Measurements from ENCODE around the gene TAT.
"Not testable (repeated sequence)": the region's sequence is repeated elsewhere in the genome, so short reads cannot be mapped to it uniquely, and the experiment has no call there.

TAT gene

GRCh38 chr16:71593048-71593999 is 16.4 kb upstream of the TAT start:
- TF ChIP-seq, protein P1, sequence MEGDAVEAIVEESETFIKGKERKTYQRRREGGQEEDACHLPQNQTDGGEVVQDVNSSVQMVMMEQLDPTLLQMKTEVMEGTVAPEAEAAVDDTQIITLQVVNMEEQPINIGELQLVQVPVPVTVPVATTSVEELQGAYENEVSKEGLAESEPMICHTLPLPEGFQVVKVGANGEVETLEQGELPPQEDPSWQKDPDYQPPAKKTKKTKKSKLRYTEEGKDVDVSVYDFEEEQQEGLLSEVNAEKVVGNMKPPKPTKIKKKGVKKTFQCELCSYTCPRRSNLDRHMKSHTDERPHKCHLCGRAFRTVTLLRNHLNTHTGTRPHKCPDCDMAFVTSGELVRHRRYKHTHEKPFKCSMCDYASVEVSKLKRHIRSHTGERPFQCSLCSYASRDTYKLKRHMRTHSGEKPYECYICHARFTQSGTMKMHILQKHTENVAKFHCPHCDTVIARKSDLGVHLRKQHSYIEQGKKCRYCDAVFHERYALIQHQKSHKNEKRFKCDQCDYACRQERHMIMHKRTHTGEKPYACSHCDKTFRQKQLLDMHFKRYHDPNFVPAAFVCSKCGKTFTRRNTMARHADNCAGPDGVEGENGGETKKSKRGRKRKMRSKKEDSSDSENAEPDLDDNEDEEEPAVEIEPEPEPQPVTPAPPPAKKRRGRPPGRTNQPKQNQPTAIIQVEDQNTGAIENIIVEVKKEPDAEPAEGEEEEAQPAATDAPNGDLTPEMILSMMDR (IDR thresholded peaks at IDR 0.05; ENCODE audit: control extremely low read depth, extremely low read depth, low read depth, missing control alignments), result no peak
- CTCF ChIA-PET, result interaction anchor here (1.3 to 2.6 kb wide), 5 partner anchors 14 to 28 kb away, joined by 3 to 8 read pairs (median 5); no protein-coding TSS in a partner anchor
- no peak for DNase-seq (ENCODE audit: extremely low spot score)
- POLR2A ChIA-PET, result no interaction called here

DNA sequence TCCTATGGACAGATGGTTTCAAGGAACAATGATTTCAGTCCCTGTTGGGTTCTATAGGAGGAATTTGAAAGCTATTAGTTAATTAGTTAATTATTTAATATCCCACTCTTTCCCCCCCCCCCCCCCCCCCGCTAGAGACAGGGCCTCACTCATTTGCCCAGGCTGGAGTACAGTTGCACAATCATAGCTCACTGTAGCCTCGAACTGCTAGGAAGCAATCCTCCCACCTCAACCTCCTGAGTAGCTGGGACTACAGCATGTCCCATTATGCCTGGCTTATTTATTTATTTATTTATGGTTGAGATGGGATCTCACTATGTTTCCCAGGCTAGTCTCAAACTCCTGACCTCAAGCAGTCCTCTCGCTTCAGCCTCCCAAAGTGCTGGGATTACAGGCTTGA is 15.0 kb upstream of the TAT start:
- no peak for DNase-seq (ENCODE audit: extremely low spot score)
- ChIA-PET POLR2A (no interaction called here), CTCF (interaction anchor here (1.3 to 2.6 kb wide), 5 partner anchors 13 to 27 kb away, joined by 3 to 8 read pairs (median 5); no protein-coding TSS in a partner anchor)
- TF ChIP-seq, protein P1 (IDR thresholded peaks at IDR 0.05; ENCODE audit: control extremely low read depth, extremely low read depth, low read depth, missing control alignments), result no peak

- no peak for DNase-seq (ENCODE audit: extremely low spot score)
- ChIA-PET CTCF (interaction anchor here (1.2 to 1.6 kb wide), 2 partner anchors 9 to 20 kb away, joined by 5 to 8 read pairs; no protein-coding TSS in a partner anchor), POLR2A (no interaction called here)
- TF ChIP-seq, protein P1 (IDR thresholded peaks at IDR 0.05; ENCODE audit: control extremely low read depth, extremely low read depth, low read depth, missing control alignments), result no peak
Observed at GRCh38 chr16:71590584-71590983, 13.7 kb upstream of the TAT start.

- CTCF ChIA-PET, result interaction anchor here (1.2 to 1.6 kb wide), 2 partner anchors 10 to 21 kb away, joined by 5 to 8 read pairs; no protein-coding TSS in a partner anchor
- POLR2A ChIA-PET; DNase-seq (ENCODE audit: extremely low spot score): not testable (repeated sequence)
Observed at GRCh38 chr16:71590071-71590470, 13.2 kb upstream of the TAT start.

DNA sequence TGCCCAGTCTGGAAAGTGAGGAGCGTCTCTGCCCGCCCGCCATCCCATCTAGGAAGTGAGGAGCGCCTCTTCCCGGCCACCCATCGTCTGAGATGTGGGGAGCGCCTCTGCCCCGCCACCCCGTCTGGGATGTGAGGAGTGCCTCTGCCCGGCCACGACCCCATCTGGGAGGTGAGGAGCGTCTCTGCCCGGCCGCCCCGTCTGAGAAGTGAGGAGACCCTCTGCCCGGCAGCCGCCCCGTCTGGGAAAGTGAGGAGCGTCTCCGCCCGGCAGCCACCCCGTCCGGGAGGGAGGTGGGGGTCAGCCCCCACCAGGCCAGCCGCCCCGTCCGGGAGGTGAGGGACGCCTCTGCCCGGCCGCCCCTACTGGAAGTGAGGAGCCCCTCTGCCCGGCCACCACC is 12.4 kb upstream of the TAT start:
- CTCF ChIA-PET; POLR2A ChIA-PET; DNase-seq (ENCODE audit: extremely low spot score): not testable (repeated sequence)

GRCh38 chr16:71585318-71585703 is 8.4 kb upstream of the TAT start:
- TF ChIP-seq, protein P1 (IDR thresholded peaks at IDR 0.05; ENCODE audit: control extremely low read depth, extremely low read depth, low read depth, missing control alignments), result no peak
- ChIA-PET POLR2A (no interaction called here), CTCF (interaction anchor here (1.5 to 2.9 kb wide), 3 partner anchors 15 to 43 kb away, joined by 4 to 16 read pairs (median 7); no protein-coding TSS in a partner anchor)
- DNase-seq (ENCODE audit: extremely low spot score), result no peak

GRCh38 chr16:71584543-71585317 is 7.8 kb upstream of the TAT start:
- no peak for DNase-seq (ENCODE audit: extremely low spot score)
- TF ChIP-seq, protein P1 (IDR thresholded peaks at IDR 0.05; ENCODE audit: control extremely low read depth, extremely low read depth, low read depth, missing control alignments), result no peak
- ChIA-PET CTCF (interaction anchor here (1.0 to 2.9 kb wide), 5 partner anchors 20 to 42 kb away, joined by 3 to 16 read pairs (median 4); no protein-coding TSS in a partner anchor), POLR2A (no interaction called here)

DNA sequence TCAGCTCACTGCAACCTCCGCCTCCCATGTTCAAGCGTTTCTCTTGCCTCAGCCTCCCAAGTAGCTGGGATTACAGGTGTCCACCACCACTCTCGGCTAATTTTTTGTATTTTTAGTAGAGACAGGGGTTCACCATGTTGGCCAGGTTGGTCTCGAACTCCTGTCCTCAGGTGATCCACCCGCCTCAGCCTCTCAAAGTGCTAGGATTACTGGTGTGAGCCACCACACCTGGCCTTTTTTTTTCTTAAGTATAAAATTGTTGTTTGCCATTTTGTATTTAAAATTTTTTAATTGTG is 5.6 kb upstream of the TAT start:
- CTCF ChIA-PET, result interaction anchor here (1.1 to 1.5 kb wide), 3 partner anchors 9 to 17 kb away, joined by 3 to 5 read pairs (median 4); no protein-coding TSS in a partner anchor
- DNase-seq (ENCODE audit: extremely low spot score); POLR2A ChIA-PET: not testable (repeated sequence)

Data from GM10248 (cell line).